DOHH2 (cell line): ENCODE data around the gene CPZ.
"Not testable (repeated sequence)": the region's sequence is repeated elsewhere in the genome, so short reads cannot be mapped to it uniquely, and the experiment has no call there.

Experiments
- H3F3A ChIP-seq: fragments of 200-600 bp; sonication (generic), shearing (Covaris generic); 2 replicates; pipeline ENCODE4 v1.6.0; 2016; ENCODE audit warnings: antibody characterized with exemption, mild to moderate bottlenecking; ENCODE audit not compliant: control insufficient read depth, insufficient read depth
- H3K27ac ChIP-seq: fragments of 200-600 bp; sonication (generic); 2 replicates; pipeline ENCODE4 v1.5.1; 2014; ENCODE audit warnings: low read depth, mild to moderate bottlenecking, low read length, moderate library complexity
- H3K27me3 ChIP-seq: fragments of 200-600 bp; sonication (generic); 2 replicates; pipeline ENCODE4 v1.6.1; 2014; ENCODE audit warnings: mild to moderate bottlenecking, low read length, mixed read lengths; ENCODE audit not compliant: control insufficient read depth
- H3K36me3 ChIP-seq: fragments of 200-600 bp; sonication (generic); 2 replicates; pipeline ENCODE4 v1.6.1; 2014; ENCODE audit warnings: mild to moderate bottlenecking, low read length, moderate library complexity, mixed read lengths; ENCODE audit not compliant: control insufficient read depth
- H3K4me1 ChIP-seq: fragments of 200-600 bp; sonication (generic); 2 replicates; pipeline ENCODE4 v1.6.1; 2014; ENCODE audit warnings: mild to moderate bottlenecking, low read length, mixed read lengths; ENCODE audit not compliant: control insufficient read depth
- H3K4me2 ChIP-seq: fragments of 200-600 bp; sonication (generic); 2 replicates; pipeline ENCODE4 v1.6.0; 2014; ENCODE audit warnings: mild to moderate bottlenecking, low read length, moderate library complexity
- H3K4me3 ChIP-seq: fragments of 200-600 bp; sonication (generic); 2 replicates; pipeline ENCODE4 v1.5.1; 2014; ENCODE audit warnings: mild to moderate bottlenecking, low read length, mixed read lengths
- H3K79me2 ChIP-seq: fragments of 200-600 bp; sonication (generic); 2 replicates; pipeline ENCODE4 v1.6.1; 2014; ENCODE audit warnings: mild to moderate bottlenecking, low read length, mixed read lengths; ENCODE audit not compliant: control insufficient read depth
- H3K9me2 ChIP-seq: fragments of 200-600 bp; sonication (generic); replicated peaks from 2 replicates; pipeline ENCODE4 v1.6.1; 2014; ENCODE audit warnings: mild to moderate bottlenecking, low read length, mixed read lengths; ENCODE audit not compliant: control insufficient read depth
- H3K9me3 ChIP-seq: fragments of 200-600 bp; sonication (generic); 2 replicates; pipeline ENCODE4 v1.6.1; 2014; ENCODE audit warnings: antibody characterized with exemption, low read length, mixed read lengths; ENCODE audit not compliant: control insufficient read depth, insufficient read depth
- H4K20me1 ChIP-seq: fragments of 200-600 bp; sonication (generic); 2 replicates; pipeline ENCODE4 v1.6.0; 2014; ENCODE audit warnings: low read depth, mild to moderate bottlenecking, antibody characterized with exemption, low read length, moderate library complexity; ENCODE audit not compliant: control insufficient read depth, insufficient read depth
- EZH2phosphoT487 ChIP-seq: fragments of 200-600 bp; sonication (generic); IDR thresholded peaks from 2 replicates; pipeline ENCODE4 v1.6.1; 2017; ENCODE audit warnings: borderline replicate concordance, mild to moderate bottlenecking, antibody characterized with exemption, low read length, moderate library complexity, mixed read lengths
- TF ChIP-seq, protein P1 (sequence below): fragments of 200-600 bp; sonication (generic); IDR thresholded peaks from one replicate; pipeline ENCODE4 v1.5.1; 2014; ENCODE audit warnings: antibody characterized with exemption, mild to moderate bottlenecking, low read depth, low read length; ENCODE audit not compliant: poor library complexity, severe bottlenecking

Gene CPZ

DNA sequence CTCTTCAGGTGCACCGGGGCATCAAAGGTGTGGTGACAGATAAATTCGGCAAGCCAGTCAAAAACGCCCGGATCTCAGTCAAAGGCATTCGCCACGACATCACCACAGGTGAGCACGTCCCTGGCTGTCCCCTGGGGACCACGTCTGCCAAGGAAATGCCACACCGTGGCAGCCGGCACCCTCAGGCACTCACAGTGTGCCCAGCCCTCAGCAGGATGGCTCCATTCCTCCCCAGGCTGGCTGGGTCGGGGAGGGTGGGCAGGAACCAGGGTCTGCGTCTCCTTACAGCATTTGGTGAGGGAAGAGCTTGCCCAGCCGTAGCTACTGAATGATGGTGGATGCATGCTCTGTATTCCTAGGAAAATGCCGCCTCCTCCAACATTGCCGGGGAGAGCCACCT is 25.9 kb downstream of the CPZ start:
- no peaks in the 10 kb centered on the region for H3K9me2 ChIP-seq
- H3K4me2 ChIP-seq: no peak overlapping the region
- H3K9me3 ChIP-seq: no peaks in the 10 kb centered on the region
- H3K27me3 ChIP-seq: no peaks in the 10 kb centered on the region
- H3K4me3 ChIP-seq: no peak overlapping the region
- no peaks in the 10 kb centered on the region for H3K4me1 ChIP-seq
- TF ChIP-seq EZH2phosphoT487: no peak
- TF ChIP-seq, protein P1, sequence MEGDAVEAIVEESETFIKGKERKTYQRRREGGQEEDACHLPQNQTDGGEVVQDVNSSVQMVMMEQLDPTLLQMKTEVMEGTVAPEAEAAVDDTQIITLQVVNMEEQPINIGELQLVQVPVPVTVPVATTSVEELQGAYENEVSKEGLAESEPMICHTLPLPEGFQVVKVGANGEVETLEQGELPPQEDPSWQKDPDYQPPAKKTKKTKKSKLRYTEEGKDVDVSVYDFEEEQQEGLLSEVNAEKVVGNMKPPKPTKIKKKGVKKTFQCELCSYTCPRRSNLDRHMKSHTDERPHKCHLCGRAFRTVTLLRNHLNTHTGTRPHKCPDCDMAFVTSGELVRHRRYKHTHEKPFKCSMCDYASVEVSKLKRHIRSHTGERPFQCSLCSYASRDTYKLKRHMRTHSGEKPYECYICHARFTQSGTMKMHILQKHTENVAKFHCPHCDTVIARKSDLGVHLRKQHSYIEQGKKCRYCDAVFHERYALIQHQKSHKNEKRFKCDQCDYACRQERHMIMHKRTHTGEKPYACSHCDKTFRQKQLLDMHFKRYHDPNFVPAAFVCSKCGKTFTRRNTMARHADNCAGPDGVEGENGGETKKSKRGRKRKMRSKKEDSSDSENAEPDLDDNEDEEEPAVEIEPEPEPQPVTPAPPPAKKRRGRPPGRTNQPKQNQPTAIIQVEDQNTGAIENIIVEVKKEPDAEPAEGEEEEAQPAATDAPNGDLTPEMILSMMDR: no peak
- H3K27ac ChIP-seq: no peak overlapping the region
- H3K79me2 ChIP-seq: no peaks in the 10 kb centered on the region
- H4K20me1 ChIP-seq: no peaks in the 10 kb centered on the region
- H3K36me3 ChIP-seq: no peaks in the 10 kb centered on the region
- no peaks in the 10 kb centered on the region for H3F3A ChIP-seq

DNA sequence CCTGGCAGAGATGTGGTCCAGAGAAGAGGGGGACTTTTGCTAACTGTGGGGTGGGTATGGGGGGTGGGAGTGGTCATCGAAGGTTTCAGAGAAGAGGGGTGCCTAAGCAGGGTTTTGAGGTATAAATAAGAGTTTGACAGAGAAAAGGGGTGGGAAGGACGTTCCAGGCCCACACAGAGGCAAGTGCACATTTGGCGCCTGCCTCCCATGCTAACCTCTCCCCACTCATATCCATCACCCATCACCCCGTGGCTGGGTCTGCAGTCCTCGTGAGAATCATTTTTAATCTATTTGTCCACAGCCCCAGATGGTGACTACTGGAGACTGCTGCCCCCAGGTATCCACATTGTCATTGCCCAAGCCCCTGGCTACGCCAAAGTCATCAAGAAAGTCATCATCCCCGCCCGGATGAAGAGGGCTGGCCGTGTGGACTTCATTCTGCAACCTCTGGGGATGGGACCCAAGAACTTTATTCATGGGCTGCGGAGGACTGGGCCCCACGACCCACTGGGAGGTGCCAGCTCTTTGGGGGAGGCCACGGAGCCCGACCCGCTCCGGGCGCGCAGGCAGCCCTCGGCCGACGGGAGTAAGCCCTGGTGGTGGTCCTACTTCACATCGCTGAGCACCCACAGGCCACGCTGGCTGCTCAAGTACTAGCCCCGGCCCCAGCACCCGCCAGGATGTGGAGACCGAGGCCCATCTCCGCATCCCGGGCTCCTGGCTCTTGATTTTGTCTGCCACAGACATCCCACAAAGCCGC is 26.6 kb downstream of the CPZ start:
- Histone ChIP-seq H3K79me2 (no peaks in the 10 kb centered on the region), H3K27ac (no peak overlapping the region), H3F3A (no peaks in the 10 kb centered on the region), H4K20me1 (no peaks in the 10 kb centered on the region), H3K27me3 (no peaks in the 10 kb centered on the region), H3K36me3 (no peaks in the 10 kb centered on the region), H3K4me3 (no peak overlapping the region), H3K9me3 (no peaks in the 10 kb centered on the region), H3K4me1 (no peaks in the 10 kb centered on the region), H3K4me2 (no peak overlapping the region), H3K9me2 (no peaks in the 10 kb centered on the region)
- TF ChIP-seq, protein P1: no peak
- no peak for TF ChIP-seq EZH2phosphoT487

DNA sequence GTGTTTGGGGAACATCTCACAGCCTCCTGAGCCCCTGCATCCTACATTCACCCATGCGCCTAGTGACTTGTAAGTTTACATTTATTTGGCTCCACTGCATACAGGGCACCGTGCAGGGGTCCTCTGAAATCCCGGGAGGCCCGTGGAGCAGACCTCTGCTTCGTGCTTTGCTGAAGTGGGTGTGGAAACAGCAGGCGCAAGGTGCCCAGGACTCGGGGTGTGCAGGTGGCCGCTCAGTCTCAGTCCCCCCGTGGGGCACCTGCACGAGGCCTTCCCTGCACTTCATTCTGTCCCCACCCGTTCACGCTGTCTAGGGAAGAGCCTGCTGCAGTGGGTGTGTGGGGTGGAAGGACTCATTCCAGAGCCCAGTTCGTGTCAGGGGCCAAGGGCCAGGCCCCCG is 28.6 kb downstream of the CPZ start:
- H3K36me3 ChIP-seq, H4K20me1 ChIP-seq, H3K79me2 ChIP-seq, H3K4me1 ChIP-seq, H3K9me3 ChIP-seq, H3K4me2 ChIP-seq, H3K9me2 ChIP-seq, H3K4me3 ChIP-seq, H3F3A ChIP-seq, H3K27me3 ChIP-seq, H3K27ac ChIP-seq: not testable (repeated sequence)

DNA sequence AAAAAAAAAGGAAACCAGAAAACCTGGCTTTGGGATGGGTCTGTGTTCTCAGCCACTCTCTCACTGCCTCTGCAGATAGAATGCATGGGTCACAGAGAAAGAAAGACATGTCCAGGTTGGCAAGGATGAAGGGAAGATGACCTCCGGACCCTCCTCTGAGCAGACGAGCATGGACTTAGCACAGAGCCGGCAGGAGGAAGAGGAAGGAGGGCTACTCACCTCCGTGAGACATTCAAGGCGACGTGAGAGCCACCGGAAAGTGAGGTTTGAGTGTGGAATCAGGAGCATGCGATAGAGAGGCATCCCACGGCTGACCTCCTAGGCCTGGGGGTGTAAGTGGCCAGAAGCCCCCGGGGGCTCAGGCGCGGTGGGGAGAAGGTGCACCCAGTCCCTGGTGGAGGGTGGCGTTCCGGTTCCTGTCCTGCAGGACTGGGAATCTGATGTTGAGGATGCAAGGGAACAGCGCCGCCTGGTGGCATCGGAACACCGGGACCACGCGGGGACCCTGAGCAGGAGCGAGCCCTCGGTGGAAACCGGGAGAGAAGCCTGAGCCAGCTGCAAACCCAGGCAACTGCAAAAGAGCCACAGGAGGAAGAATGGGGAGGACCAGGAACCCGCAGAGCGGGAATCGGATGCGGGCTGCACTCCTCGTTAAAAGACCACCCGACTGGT is 32.2 kb downstream of the CPZ start:
- not testable (repeated sequence) for H3K9me3 ChIP-seq, H3F3A ChIP-seq, H3K27me3 ChIP-seq, H3K4me1 ChIP-seq, H3K27ac ChIP-seq, H3K4me3 ChIP-seq, H3K9me2 ChIP-seq, H3K36me3 ChIP-seq, H3K4me2 ChIP-seq, H4K20me1 ChIP-seq, H3K79me2 ChIP-seq

DNA sequence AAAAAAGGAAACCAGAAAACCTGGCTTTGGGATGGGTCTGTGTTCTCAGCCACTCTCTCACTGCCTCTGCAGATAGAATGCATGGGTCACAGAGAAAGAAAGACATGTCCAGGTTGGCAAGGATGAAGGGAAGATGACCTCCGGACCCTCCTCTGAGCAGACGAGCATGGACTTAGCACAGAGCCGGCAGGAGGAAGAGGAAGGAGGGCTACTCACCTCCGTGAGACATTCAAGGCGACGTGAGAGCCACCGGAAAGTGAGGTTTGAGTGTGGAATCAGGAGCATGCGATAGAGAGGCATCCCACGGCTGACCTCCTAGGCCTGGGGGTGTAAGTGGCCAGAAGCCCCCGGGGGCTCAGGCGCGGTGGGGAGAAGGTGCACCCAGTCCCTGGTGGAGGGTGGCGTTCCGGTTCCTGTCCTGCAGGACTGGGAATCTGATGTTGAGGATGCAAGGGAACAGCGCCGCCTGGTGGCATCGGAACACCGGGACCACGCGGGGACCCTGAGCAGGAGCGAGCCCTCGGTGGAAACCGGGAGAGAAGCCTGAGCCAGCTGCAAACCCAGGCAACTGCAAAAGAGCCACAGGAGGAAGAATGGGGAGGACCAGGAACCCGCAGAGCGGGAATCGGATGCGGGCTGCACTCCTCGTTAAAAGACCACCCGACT is 37.8 kb downstream of the CPZ start:
- H3K27ac ChIP-seq, H3K36me3 ChIP-seq, H3K9me3 ChIP-seq, H4K20me1 ChIP-seq, H3K79me2 ChIP-seq, H3K4me3 ChIP-seq, H3K4me2 ChIP-seq, H3K9me2 ChIP-seq, H3F3A ChIP-seq, H3K27me3 ChIP-seq, H3K4me1 ChIP-seq: not testable (repeated sequence)

DNA sequence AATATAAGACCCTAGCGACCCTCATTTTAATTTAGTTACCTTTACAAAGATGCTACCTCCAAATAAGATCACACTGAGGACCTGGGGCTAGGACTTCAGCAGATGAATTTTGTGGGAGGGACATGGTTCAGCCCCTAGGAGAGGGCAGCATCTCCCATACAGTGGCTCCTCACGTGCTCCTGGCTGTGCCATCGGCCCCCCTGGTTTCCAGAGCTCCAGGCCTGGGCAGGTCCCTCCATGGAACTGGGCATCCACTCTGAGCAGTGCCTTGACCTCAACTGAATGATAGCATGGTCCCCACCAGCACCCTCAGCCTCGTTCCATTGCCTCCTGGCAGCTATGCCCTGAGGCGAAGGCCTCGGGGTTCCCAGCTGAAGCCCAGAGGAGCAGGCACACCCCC is 39.3 kb downstream of the CPZ start:
- H3F3A ChIP-seq, H3K79me2 ChIP-seq, H3K9me2 ChIP-seq, H3K4me2 ChIP-seq, H3K36me3 ChIP-seq, H3K27me3 ChIP-seq, H4K20me1 ChIP-seq, H3K4me3 ChIP-seq, H3K9me3 ChIP-seq, H3K4me1 ChIP-seq, H3K27ac ChIP-seq: not testable (repeated sequence)
